Ishikawa (cell line): ENCODE data around the gene ZNF22.

Source experiments
- CEBPB ChIP-seq: IDR thresholded peaks from 2 replicates; pipeline ENCODE4 v1.6.1; 2012
- CREB1 ChIP-seq: IDR thresholded peaks from 2 replicates; pipeline ENCODE4 v1.6.1; 2012; ENCODE audit warnings: low read depth
- EP300 ChIP-seq: IDR thresholded peaks from 2 replicates; pipeline ENCODE4 v1.6.1; 2012; ENCODE audit warnings: borderline replicate concordance
- NFIC ChIP-seq: IDR thresholded peaks from 2 replicates; pipeline ENCODE4 v1.6.1; 2012
- RAD21 ChIP-seq: IDR thresholded peaks from 2 replicates; pipeline ENCODE4 v1.6.1; 2012; ENCODE audit warnings: low read depth
- TAF1 ChIP-seq: IDR thresholded peaks from 2 replicates; pipeline ENCODE4 v1.6.1; 2012; ENCODE audit warnings: low read depth, mild to moderate bottlenecking
- YY1 ChIP-seq: IDR thresholded peaks from 2 replicates; pipeline ENCODE4 v1.6.1; 2012; ENCODE audit warnings: low read depth
- ZBTB7A ChIP-seq: IDR thresholded peaks from 2 replicates; pipeline ENCODE4 v1.6.1; 2012; ENCODE audit warnings: low read depth
- TF ChIP-seq, protein P1 (sequence below): IDR thresholded peaks from 2 replicates; pipeline ENCODE4 v1.6.1; 2012; ENCODE audit warnings: low read depth, mild to moderate bottlenecking
- TF ChIP-seq, protein P2 (sequence below): IDR thresholded peaks from 2 replicates; pipeline ENCODE4 v1.6.1; 2012

- TF ChIP-seq, protein P1, sequence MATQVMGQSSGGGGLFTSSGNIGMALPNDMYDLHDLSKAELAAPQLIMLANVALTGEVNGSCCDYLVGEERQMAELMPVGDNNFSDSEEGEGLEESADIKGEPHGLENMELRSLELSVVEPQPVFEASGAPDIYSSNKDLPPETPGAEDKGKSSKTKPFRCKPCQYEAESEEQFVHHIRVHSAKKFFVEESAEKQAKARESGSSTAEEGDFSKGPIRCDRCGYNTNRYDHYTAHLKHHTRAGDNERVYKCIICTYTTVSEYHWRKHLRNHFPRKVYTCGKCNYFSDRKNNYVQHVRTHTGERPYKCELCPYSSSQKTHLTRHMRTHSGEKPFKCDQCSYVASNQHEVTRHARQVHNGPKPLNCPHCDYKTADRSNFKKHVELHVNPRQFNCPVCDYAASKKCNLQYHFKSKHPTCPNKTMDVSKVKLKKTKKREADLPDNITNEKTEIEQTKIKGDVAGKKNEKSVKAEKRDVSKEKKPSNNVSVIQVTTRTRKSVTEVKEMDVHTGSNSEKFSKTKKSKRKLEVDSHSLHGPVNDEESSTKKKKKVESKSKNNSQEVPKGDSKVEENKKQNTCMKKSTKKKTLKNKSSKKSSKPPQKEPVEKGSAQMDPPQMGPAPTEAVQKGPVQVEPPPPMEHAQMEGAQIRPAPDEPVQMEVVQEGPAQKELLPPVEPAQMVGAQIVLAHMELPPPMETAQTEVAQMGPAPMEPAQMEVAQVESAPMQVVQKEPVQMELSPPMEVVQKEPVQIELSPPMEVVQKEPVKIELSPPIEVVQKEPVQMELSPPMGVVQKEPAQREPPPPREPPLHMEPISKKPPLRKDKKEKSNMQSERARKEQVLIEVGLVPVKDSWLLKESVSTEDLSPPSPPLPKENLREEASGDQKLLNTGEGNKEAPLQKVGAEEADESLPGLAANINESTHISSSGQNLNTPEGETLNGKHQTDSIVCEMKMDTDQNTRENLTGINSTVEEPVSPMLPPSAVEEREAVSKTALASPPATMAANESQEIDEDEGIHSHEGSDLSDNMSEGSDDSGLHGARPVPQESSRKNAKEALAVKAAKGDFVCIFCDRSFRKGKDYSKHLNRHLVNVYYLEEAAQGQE: no peak
- TF ChIP-seq EP300: no peak
- no peak for TF ChIP-seq RAD21
- TF ChIP-seq TAF1: no peak
- no peak for TF ChIP-seq NFIC
- TF ChIP-seq ZBTB7A: no peak
- no peak for TF ChIP-seq YY1
- no peak for TF ChIP-seq CEBPB
- TF ChIP-seq, protein P2, sequence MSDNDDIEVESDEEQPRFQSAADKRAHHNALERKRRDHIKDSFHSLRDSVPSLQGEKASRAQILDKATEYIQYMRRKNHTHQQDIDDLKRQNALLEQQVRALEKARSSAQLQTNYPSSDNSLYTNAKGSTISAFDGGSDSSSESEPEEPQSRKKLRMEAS: no peak
- TF ChIP-seq CREB1: no peak
Observed at GRCh38 chr10:44966129-44966815, 34.5 kb upstream of the ZNF22 start.
